Suppressor macrophage (primary cell): Measurements from ENCODE around the gene ACSM2B.
"Not testable (repeated sequence)": the region's sequence is repeated elsewhere in the genome, so short reads cannot be mapped to it uniquely, and the experiment has no call there.

ENCODE experiments used
- DNase-seq, 4 experiments: peaks; one replicate each; pipeline ENCODE4 v3.0.0-alpha.2; 2020 to 2022

Gene ACSM2B

GRCh38 chr16:20595068-20595467 is 18.9 kb upstream of the ACSM2B start:
- not testable (repeated sequence) for DNase-seq

- DNase-seq: not testable (repeated sequence)
These were observed 16.6 kb upstream of the ACSM2B start for GRCh38 chr16:20592780-20593179.

GRCh38 chr16:20589486-20589885 is 13.3 kb upstream of the ACSM2B start:
- not testable (repeated sequence) for DNase-seq

- not testable (repeated sequence) for DNase-seq
These were observed 11.5 kb upstream of the ACSM2B start for GRCh38 chr16:20587645-20588074.

GRCh38 chr16:20586716-20587115 is 10.5 kb upstream of the ACSM2B start:
- DNase-seq: not testable (repeated sequence)

- DNase-seq: not testable (repeated sequence)
These were observed 9.9 kb upstream of the ACSM2B start for GRCh38 chr16:20586112-20586511.

GRCh38 chr16:20580487-20581259 is 4.5 kb upstream of the ACSM2B start:
- not testable (repeated sequence) for DNase-seq

- not testable (repeated sequence) for DNase-seq
These were observed 1.9 kb upstream of the ACSM2B start for GRCh38 chr16:20578091-20578490.

- not testable (repeated sequence) for DNase-seq
These were observed 7.0 kb downstream of the ACSM2B start for GRCh38 chr16:20569117-20569651.

- DNase-seq: no peak
These were observed 7.8 kb downstream of the ACSM2B start for GRCh38 chr16:20568404-20568803.

- no peak for DNase-seq
These were observed 9.3 kb downstream of the ACSM2B start for GRCh38 chr16:20566864-20567263.

GRCh38 chr16:20565334-20565733 is 10.8 kb downstream of the ACSM2B start:
- DNase-seq: not testable (repeated sequence)

GRCh38 chr16:20564218-20564617 is 11.9 kb downstream of the ACSM2B start:
- not testable (repeated sequence) for DNase-seq

GRCh38 chr16:20555628-20556027 is 20.5 kb downstream of the ACSM2B start:
- not testable (repeated sequence) for DNase-seq

GRCh38 chr16:20554689-20555088 is 21.5 kb downstream of the ACSM2B start:
- not testable (repeated sequence) for DNase-seq

- DNase-seq: not testable (repeated sequence)
These were observed 22.7 kb downstream of the ACSM2B start for GRCh38 chr16:20553493-20553892.

- not testable (repeated sequence) for DNase-seq
These were observed 29.2 kb downstream of the ACSM2B start for GRCh38 chr16:20546951-20547350.

GRCh38 chr16:20546278-20546853 is 29.8 kb downstream of the ACSM2B start:
- not testable (repeated sequence) for DNase-seq

GRCh38 chr16:20540603-20541316 is 35.4 kb downstream of the ACSM2B start:
- not testable (repeated sequence) for DNase-seq

- DNase-seq: no peak
These were observed 37.5 kb downstream of the ACSM2B start for GRCh38 chr16:20538687-20539086.

GRCh38 chr16:20538181-20538580 is 38.0 kb downstream of the ACSM2B start:
- no peak for DNase-seq

GRCh38 chr16:20536669-20537068 is 39.5 kb downstream of the ACSM2B start:
- not testable (repeated sequence) for DNase-seq

GRCh38 chr16:20532284-20532792 is 43.8 kb downstream of the ACSM2B start:
- DNase-seq: not testable (repeated sequence)
